ENCODE data around the gene CCSAP.

DNA sequence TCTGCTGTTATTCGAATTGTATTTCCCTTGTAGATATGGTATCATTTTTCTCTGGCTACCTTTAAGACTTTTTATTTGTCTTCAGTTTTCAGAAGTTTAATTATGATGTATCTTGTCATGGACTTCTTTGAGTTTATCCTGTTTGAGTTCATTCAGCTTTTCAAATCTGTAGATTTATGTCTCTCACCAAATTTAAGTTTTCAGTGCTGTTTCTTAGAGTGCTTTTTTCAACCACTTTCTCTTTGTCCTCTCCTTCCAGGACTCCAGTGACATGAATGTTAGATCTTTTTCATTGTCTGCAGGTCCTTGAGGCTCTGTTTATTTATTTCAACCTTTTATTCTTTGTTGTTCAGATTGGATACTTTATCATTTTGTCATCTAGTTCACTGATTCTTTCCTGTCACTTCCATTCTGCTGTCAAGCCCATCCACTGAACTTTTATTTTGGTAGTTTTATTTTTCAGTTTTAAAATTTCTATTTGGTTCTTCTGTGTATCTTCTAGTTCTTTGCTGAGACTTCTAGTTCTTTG is 60.5 kb downstream of the CCSAP start:
- TF ChIP-seq CTCF (IDR thresholded peaks at IDR 0.05; ENCODE audit: insufficient read depth, low read length) (no peak), POLR2AphosphoS5 (IDR thresholded peaks at IDR 0.05; ENCODE audit: low read depth) (no peak), GABPA (IDR thresholded peaks at IDR 0.05; ENCODE audit: low read depth) (no peak), SPI1 (IDR thresholded peaks at IDR 0.05; ENCODE audit: borderline replicate concordance, low read depth) (no peak)
- TF ChIP-seq, protein P1, sequence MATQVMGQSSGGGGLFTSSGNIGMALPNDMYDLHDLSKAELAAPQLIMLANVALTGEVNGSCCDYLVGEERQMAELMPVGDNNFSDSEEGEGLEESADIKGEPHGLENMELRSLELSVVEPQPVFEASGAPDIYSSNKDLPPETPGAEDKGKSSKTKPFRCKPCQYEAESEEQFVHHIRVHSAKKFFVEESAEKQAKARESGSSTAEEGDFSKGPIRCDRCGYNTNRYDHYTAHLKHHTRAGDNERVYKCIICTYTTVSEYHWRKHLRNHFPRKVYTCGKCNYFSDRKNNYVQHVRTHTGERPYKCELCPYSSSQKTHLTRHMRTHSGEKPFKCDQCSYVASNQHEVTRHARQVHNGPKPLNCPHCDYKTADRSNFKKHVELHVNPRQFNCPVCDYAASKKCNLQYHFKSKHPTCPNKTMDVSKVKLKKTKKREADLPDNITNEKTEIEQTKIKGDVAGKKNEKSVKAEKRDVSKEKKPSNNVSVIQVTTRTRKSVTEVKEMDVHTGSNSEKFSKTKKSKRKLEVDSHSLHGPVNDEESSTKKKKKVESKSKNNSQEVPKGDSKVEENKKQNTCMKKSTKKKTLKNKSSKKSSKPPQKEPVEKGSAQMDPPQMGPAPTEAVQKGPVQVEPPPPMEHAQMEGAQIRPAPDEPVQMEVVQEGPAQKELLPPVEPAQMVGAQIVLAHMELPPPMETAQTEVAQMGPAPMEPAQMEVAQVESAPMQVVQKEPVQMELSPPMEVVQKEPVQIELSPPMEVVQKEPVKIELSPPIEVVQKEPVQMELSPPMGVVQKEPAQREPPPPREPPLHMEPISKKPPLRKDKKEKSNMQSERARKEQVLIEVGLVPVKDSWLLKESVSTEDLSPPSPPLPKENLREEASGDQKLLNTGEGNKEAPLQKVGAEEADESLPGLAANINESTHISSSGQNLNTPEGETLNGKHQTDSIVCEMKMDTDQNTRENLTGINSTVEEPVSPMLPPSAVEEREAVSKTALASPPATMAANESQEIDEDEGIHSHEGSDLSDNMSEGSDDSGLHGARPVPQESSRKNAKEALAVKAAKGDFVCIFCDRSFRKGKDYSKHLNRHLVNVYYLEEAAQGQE (IDR thresholded peaks at IDR 0.05; ENCODE audit: insufficient replicate concordance, low read depth), result no peak

Measured in HL-60 (cell line).